HepG2 (cell line): Measurements from ENCODE around the gene DSN1. TPM values are rescaled to one million over a fixed set of nuclear protein-coding genes. Genes with fewer than 3 reads are reported as not detected.

Experiments used
- ARHGAP35 ChIP-seq: sonication (generic); formaldehyde crosslinking; IDR thresholded peaks from 2 replicates; pipeline ENCODE4 v1.9.0; 2022; ENCODE audit warnings: mild to moderate bottlenecking, inconsistent platforms, moderate library complexity, missing genetic modification reagents, borderline replicate concordance
- CAMTA2 ChIP-seq: sonication (generic); formaldehyde crosslinking; IDR thresholded peaks from 2 replicates; pipeline ENCODE4 v1.4.0; 2020; ENCODE audit warnings: mild to moderate bottlenecking, missing genetic modification reagents, borderline replicate concordance
- CBX5 ChIP-seq: sonication (generic); formaldehyde crosslinking; IDR thresholded peaks from 2 replicates; pipeline ENCODE4 v1.4.0; 2020; ENCODE audit warnings: missing genetic modification reagents, borderline replicate concordance
- NFE2 ChIP-seq: sonication (generic); formaldehyde crosslinking; IDR thresholded peaks from 2 replicates; pipeline ENCODE4 v1.4.0; 2020; ENCODE audit warnings: missing genetic modification reagents
- NFE2L1 ChIP-seq: sonication (generic); formaldehyde crosslinking; IDR thresholded peaks from 2 replicates; pipeline ENCODE4 v1.4.0; 2020; ENCODE audit warnings: missing genetic modification reagents, mild to moderate bottlenecking, borderline replicate concordance
- NFIC ChIP-seq: IDR thresholded peaks from 2 replicates; pipeline ENCODE4 v1.6.1; 2012; ENCODE audit warnings: mild to moderate bottlenecking, low read length, inconsistent platforms
- NR2F2 ChIP-seq: IDR thresholded peaks from 2 replicates; pipeline ENCODE4 v1.6.1; 2012; ENCODE audit warnings: low read depth, inconsistent platforms, borderline replicate concordance
- RFXAP ChIP-seq: sonication (generic); formaldehyde crosslinking; IDR thresholded peaks from 2 replicates; pipeline ENCODE4 v1.4.0; 2020; ENCODE audit warnings: missing genetic modification reagents, borderline replicate concordance
- ZC3H4 ChIP-seq: sonication (generic); formaldehyde crosslinking; IDR thresholded peaks from 2 replicates; pipeline ENCODE4 v1.4.0; 2020; ENCODE audit warnings: missing genetic modification reagents, borderline replicate concordance
- ZFP36L2 ChIP-seq: sonication (generic); formaldehyde crosslinking; IDR thresholded peaks from 2 replicates; pipeline ENCODE4 v1.4.0; 2020; ENCODE audit warnings: missing genetic modification reagents
- ZNF563 ChIP-seq: sonication (generic); formaldehyde crosslinking; IDR thresholded peaks from 2 replicates; pipeline ENCODE4 v1.8.0; 2022; ENCODE audit warnings: mild to moderate bottlenecking, moderate library complexity, missing genetic modification reagents
- ZNF652 ChIP-seq: IDR thresholded peaks from 2 replicates; pipeline ENCODE4 v1.6.1; 2016; ENCODE audit warnings: low read depth, borderline replicate concordance
- ZNF660 ChIP-seq: sonication (generic); formaldehyde crosslinking; IDR thresholded peaks from 2 replicates; pipeline ENCODE4 v1.5.1; 2020; ENCODE audit warnings: mild to moderate bottlenecking, low read depth, missing genetic modification reagents, borderline replicate concordance
- polyA plus RNA-seq, 8 experiments: library from polyadenylated mRNA; depleted of rRNA in 3 of 8; stranded (reverse) in 7 of 8; unstranded in 1 of 8; fragments of >200 nt; fragmentation: Illumina TruSeq in 4 of 8; extraction: Trizol in 4 of 8; gene quantifications; 2 replicates each; pipeline versions ENCODE4 v1.2.1 to v1.2.3, GENCODE V29; 2011 to 2016; ENCODE audit warnings: low read depth in 4 of 8, missing spikeins in 1 of 8, mixed read lengths in 1 of 8; ENCODE audit not compliant: insufficient read depth in 1 of 8
- total RNA-seq, 5 experiments: library from RNA; depleted of rRNA; stranded (reverse); fragments of >200 nt; fragmentation: Illumina TruSeq; extraction: Trizol; gene quantifications; 2 replicates each; pipeline ENCODE4 v1.2.3, GENCODE V29; 2016; ENCODE audit warnings: low read depth in 1 of 5
- TF ChIP-seq, protein P1 (sequence below): IDR thresholded peaks from 2 replicates; pipeline ENCODE4 v1.6.1; 2016; ENCODE audit warnings: missing compliant biosample characterization, missing genetic modification reagents, borderline replicate concordance
- TF ChIP-seq, protein P2 (sequence below): sonication (generic); formaldehyde crosslinking; IDR thresholded peaks from 2 replicates; pipeline ENCODE4 v1.5.0; 2020; ENCODE audit warnings: missing genetic modification reagents
- TF ChIP-seq, protein P3 (sequence below), 2 experiments: sonication (generic) in 1 of 2; formaldehyde crosslinking in 1 of 2; IDR thresholded peaks; 2 replicates each; pipeline versions ENCODE4 v1.6.1 to v1.9.0; 2014 to 2022; ENCODE audit warnings: antibody characterized with exemption in 1 of 2, borderline replicate concordance in 1 of 2, inconsistent platforms in 1 of 2, low read depth in 1 of 2, missing genetic modification reagents in 1 of 2
- TF ChIP-seq, protein P4 (sequence below): sonication (generic); formaldehyde crosslinking; IDR thresholded peaks from 2 replicates; pipeline ENCODE4 v1.5.1; 2020; ENCODE audit warnings: missing genetic modification reagents, mild to moderate bottlenecking, borderline replicate concordance
- TF ChIP-seq, protein P5 (sequence below): sonication (generic); IDR thresholded peaks from 2 replicates; pipeline ENCODE4 v1.6.1; 2016; ENCODE audit warnings: low read depth, borderline replicate concordance

The DSN1 gene
- total and polyA plus RNA-seq, 2 of the 13 experiments (the other 11 are each of a cell fraction or from before 2014, with no cell fraction given): 18.7 to 53.7 TPM

DNA sequence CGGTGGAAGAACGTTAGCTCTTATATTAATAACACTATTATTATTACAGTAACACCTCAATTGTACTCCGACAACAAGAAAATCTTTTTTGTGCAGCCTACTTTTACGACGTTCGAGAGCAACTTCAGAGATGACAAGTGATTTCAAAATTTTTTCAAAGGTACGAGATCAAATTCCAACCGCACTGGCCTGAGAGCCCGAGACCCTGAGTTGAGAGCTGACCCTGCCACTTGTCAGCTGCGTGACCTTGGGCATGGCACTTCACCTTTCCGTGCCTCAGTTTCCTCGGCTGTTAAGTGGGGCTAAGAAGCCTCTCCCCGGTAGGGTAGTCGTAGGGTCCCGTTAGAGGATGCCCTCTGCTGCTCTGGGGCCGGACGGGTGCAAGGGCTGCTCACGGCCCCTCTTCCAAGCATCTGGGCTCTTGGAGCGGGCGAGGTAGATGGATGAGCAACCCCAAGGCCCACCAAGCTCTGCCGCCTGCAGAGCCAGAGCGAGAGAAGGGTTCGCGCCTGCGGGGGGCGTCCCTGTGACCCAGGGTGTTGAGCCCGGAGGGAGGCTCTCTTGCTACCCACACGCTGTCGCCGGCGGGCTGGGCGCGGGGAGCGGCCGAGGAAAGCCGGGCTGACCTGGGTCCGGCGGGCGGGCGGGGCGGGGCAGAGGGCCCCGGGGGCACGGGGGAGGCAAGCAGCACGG, 28.2 kb downstream of the DSN1 start (continued):
- TF ChIP-seq, protein P1, sequence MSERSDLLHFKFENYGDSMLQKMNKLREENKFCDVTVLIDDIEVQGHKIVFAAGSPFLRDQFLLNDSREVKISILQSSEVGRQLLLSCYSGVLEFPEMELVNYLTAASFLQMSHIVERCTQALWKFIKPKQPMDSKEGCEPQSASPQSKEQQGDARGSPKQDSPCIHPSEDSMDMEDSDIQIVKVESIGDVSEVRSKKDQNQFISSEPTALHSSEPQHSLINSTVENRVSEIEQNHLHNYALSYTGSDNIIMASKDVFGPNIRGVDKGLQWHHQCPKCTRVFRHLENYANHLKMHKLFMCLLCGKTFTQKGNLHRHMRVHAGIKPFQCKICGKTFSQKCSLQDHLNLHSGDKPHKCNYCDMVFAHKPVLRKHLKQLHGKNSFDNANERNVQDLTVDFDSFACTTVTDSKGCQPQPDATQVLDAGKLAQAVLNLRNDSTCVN: no peak
- TF ChIP-seq NR2F2 (no peak), RFXAP (peak; percentile 53; the same call in 1 of the 2 replicates), ZNF652 (CRISPR knock-in tag) (no peak), CAMTA2 (no peak), ZFP36L2 (CRISPR knock-in tag) (no peak), NFE2L1 (CRISPR knock-in tag) (no peak), NFIC (no peak), NFE2 (CRISPR knock-in tag) (no peak), ZNF563 (CRISPR knock-in tag) (peak; percentile 56; the same call in 1 of the 2 replicates), CBX5 (no peak), ZNF660 (CRISPR knock-in tag) (no peak), ARHGAP35 (CRISPR knock-in tag) (0 out of 2 replicates have a peak, but pooled peaks have one; percentile 33), ZC3H4 (CRISPR knock-in tag) (no peak; the same call in 1 of the 2 replicates)
- TF ChIP-seq, protein P2, sequence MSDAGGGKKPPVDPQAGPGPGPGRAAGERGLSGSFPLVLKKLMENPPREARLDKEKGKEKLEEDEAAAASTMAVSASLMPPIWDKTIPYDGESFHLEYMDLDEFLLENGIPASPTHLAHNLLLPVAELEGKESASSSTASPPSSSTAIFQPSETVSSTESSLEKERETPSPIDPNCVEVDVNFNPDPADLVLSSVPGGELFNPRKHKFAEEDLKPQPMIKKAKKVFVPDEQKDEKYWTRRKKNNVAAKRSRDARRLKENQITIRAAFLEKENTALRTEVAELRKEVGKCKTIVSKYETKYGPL (CRISPR knock-in tag): no peak
- TF ChIP-seq, protein P3, sequence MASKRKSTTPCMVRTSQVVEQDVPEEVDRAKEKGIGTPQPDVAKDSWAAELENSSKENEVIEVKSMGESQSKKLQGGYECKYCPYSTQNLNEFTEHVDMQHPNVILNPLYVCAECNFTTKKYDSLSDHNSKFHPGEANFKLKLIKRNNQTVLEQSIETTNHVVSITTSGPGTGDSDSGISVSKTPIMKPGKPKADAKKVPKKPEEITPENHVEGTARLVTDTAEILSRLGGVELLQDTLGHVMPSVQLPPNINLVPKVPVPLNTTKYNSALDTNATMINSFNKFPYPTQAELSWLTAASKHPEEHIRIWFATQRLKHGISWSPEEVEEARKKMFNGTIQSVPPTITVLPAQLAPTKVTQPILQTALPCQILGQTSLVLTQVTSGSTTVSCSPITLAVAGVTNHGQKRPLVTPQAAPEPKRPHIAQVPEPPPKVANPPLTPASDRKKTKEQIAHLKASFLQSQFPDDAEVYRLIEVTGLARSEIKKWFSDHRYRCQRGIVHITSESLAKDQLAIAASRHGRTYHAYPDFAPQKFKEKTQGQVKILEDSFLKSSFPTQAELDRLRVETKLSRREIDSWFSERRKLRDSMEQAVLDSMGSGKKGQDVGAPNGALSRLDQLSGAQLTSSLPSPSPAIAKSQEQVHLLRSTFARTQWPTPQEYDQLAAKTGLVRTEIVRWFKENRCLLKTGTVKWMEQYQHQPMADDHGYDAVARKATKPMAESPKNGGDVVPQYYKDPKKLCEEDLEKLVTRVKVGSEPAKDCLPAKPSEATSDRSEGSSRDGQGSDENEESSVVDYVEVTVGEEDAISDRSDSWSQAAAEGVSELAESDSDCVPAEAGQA (IDR thresholded peaks at IDR 0.05; ENCODE audit: low read depth): no peak
- TF ChIP-seq, protein P3 (CRISPR knock-in tag; IDR thresholded peaks at IDR 0.05; ENCODE audit: borderline replicate concordance): no peak
- TF ChIP-seq, protein P4, sequence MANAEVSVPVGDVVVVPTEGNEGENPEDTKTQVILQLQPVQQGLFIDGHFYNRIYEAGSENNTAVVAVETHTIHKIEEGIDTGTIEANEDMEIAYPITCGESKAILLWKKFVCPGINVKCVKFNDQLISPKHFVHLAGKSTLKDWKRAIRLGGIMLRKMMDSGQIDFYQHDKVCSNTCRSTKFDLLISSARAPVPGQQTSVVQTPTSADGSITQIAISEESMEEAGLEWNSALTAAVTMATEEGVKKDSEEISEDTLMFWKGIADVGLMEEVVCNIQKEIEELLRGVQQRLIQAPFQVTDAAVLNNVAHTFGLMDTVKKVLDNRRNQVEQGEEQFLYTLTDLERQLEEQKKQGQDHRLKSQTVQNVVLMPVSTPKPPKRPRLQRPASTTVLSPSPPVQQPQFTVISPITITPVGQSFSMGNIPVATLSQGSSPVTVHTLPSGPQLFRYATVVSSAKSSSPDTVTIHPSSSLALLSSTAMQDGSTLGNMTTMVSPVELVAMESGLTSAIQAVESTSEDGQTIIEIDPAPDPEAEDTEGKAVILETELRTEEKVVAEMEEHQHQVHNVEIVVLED: peak; percentile 51
- TF ChIP-seq, protein P5, sequence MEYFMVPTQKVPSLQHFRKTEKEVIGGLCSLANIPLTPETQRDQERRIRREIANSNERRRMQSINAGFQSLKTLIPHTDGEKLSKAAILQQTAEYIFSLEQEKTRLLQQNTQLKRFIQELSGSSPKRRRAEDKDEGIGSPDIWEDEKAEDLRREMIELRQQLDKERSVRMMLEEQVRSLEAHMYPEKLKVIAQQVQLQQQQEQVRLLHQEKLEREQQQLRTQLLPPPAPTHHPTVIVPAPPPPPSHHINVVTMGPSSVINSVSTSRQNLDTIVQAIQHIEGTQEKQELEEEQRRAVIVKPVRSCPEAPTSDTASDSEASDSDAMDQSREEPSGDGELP: no peak; the same call in 1 of the 2 replicates
